Measurements from ENCODE around the gene HNF1A.

GRCh38 chr12:121034616-121035305 lies 56.4 kb downstream of the HNF1A start:
- TF ChIP-seq CTCF (IDR thresholded peaks at IDR 0.05) (no peak), POLR2A (IDR thresholded peaks at IDR 0.05) (no peak)
